Fibroblast of skin of abdomen (primary cell): ENCODE data around the gene IRX3.

ENCODE experiments used
- DNase-seq: peaks from one replicate; pipeline ENCODE4 v3.0.0-alpha.2; 2013

IRX3 gene

GRCh38 chr16:54290833-54291655, 4.5 kb upstream of the IRX3 start:
- no peak for DNase-seq

GRCh38 chr16:54289945-54290832, 3.6 kb upstream of the IRX3 start:
- DNase-seq: no peak

GRCh38 chr16:54289242-54289944, 2.8 kb upstream of the IRX3 start:
- DNase-seq: no peak

- DNase-seq: no peak
Measured at GRCh38 chr16:54288835-54289241, 2.3 kb upstream of the IRX3 start.

- no peak for DNase-seq
Measured at GRCh38 chr16:54288030-54288834, 1.6 kb upstream of the IRX3 start.

GRCh38 chr16:54287131-54288029, 793 bp upstream of the IRX3 start:
- DNase-seq: no peak

GRCh38 chr16:54286090-54286365, 559 bp downstream of the IRX3 start:
- DNase-seq: no peak

GRCh38 chr16:54285414-54286089, 1.0 kb downstream of the IRX3 start:
- peak; percentile 36 for DNase-seq

GRCh38 chr16:54284931-54285413, 1.6 kb downstream of the IRX3 start:
- peak; percentile 38 for DNase-seq

- DNase-seq: no peak
Measured at GRCh38 chr16:54284319-54284930, 2.2 kb downstream of the IRX3 start.

- peak; percentile 19 for DNase-seq
Measured at GRCh38 chr16:54283725-54284318, 2.8 kb downstream of the IRX3 start.

GRCh38 chr16:54282928-54283724, 3.5 kb downstream of the IRX3 start:
- DNase-seq: no peak

- peak; percentile 66 for DNase-seq
Measured at GRCh38 chr16:54282202-54282927, 4.2 kb downstream of the IRX3 start.

- no peak for DNase-seq
Measured at GRCh38 chr16:54281535-54282201, 4.9 kb downstream of the IRX3 start.

- peak; percentile 50 for DNase-seq
Measured at GRCh38 chr16:54280751-54281150, 5.8 kb downstream of the IRX3 start.

- DNase-seq: no peak
Measured at GRCh38 chr16:54277845-54278703, 8.5 kb downstream of the IRX3 start.
